ENCODE measurements around the gene INPP5E. TPM values are rescaled to one million over a fixed set of nuclear protein-coding genes. Genes with fewer than 3 reads are reported as not detected.

The INPP5E gene
- total and polyA plus RNA-seq, 2 experiments from 2014 or later: 5.8 to 13.4 TPM

- no peak for TF ChIP-seq REST (IDR thresholded peaks at IDR 0.05; ENCODE audit: unreplicated experiment)
These were observed 60.7 kb downstream of the INPP5E start (continued) for GRCh38 chr9:136379003-136379287.

Other genes with a start within 250 kb of the INPP5E start
- gene LHX3, start 234.7 kb downstream of the INPP5E start, total RNA-seq (2014; rRNA removed; shearing (Covaris generic)): not detected in 2 replicates
- 0.08 TPM in 1 of 2 replicates, not detected in the other for gene LHX3, start 234.7 kb downstream of the INPP5E start, polyA plus RNA-seq (2016; fragmentation: Nextera tagmentation; extraction: Ambion mirVana)
- 25.5 and 29.2 TPM in 2 replicates for gene QSOX2, start 194.0 kb downstream of the INPP5E start, total RNA-seq (2014; rRNA removed; shearing (Covaris generic))
- gene QSOX2, start 194.0 kb downstream of the INPP5E start, polyA plus RNA-seq (2016; fragmentation: Nextera tagmentation; extraction: Ambion mirVana): 9.2 and 10.5 TPM in 2 replicates
- gene CCDC187, start 135.8 kb downstream of the INPP5E start, total RNA-seq (2014; rRNA removed; shearing (Covaris generic)): 0.14 TPM in 1 of 2 replicates, not detected in the other
- not detected in 2 replicates for gene CCDC187, start 135.8 kb downstream of the INPP5E start, polyA plus RNA-seq (2016; fragmentation: Nextera tagmentation; extraction: Ambion mirVana)
- 21.3 and 23.2 TPM in 2 replicates for gene GPSM1, start 112.3 kb downstream of the INPP5E start, total RNA-seq (2014; rRNA removed; shearing (Covaris generic))
- 4.8 and 5.6 TPM in 2 replicates for gene GPSM1, start 112.3 kb downstream of the INPP5E start, polyA plus RNA-seq (2016; fragmentation: Nextera tagmentation; extraction: Ambion mirVana)
- gene DNLZ, start 76.1 kb downstream of the INPP5E start, total RNA-seq (2014; rRNA removed; shearing (Covaris generic)): 21.7 and 53.9 TPM in 2 replicates
- gene DNLZ, start 76.1 kb downstream of the INPP5E start, polyA plus RNA-seq (2016; fragmentation: Nextera tagmentation; extraction: Ambion mirVana): 33.4 and 37.7 TPM in 2 replicates
- 0.49 and 1.1 TPM in 2 replicates for gene CARD9, start 66.2 kb downstream of the INPP5E start, total RNA-seq (2014; rRNA removed; shearing (Covaris generic))
- gene CARD9, start 66.2 kb downstream of the INPP5E start, polyA plus RNA-seq (2016; fragmentation: Nextera tagmentation; extraction: Ambion mirVana): 0.63 and 0.92 TPM in 2 replicates
- gene SNAPC4, start 39.7 kb downstream of the INPP5E start, total RNA-seq (2014; rRNA removed; shearing (Covaris generic)): 20.4 and 22.7 TPM in 2 replicates
- 8.8 and 10.2 TPM in 2 replicates for gene SNAPC4, start 39.7 kb downstream of the INPP5E start, polyA plus RNA-seq (2016; fragmentation: Nextera tagmentation; extraction: Ambion mirVana)
- gene ENTR1, start 29.2 kb downstream of the INPP5E start, total RNA-seq (2014; rRNA removed; shearing (Covaris generic)): 79.7 and 91.9 TPM in 2 replicates
- gene ENTR1, start 29.2 kb downstream of the INPP5E start, polyA plus RNA-seq (2016; fragmentation: Nextera tagmentation; extraction: Ambion mirVana): 25.6 and 29.9 TPM in 2 replicates
- 83.3 and 88.2 TPM in 2 replicates for gene PMPCA, start 29.2 kb downstream of the INPP5E start, total RNA-seq (2014; rRNA removed; shearing (Covaris generic))
- gene PMPCA, start 29.2 kb downstream of the INPP5E start, polyA plus RNA-seq (2016; fragmentation: Nextera tagmentation; extraction: Ambion mirVana): 54.6 and 61.3 TPM in 2 replicates
- 54.3 and 59.2 TPM in 2 replicates for gene SEC16A, start 43.2 kb upstream of the INPP5E start, total RNA-seq (2014; rRNA removed; shearing (Covaris generic))
- 34.0 and 35.7 TPM in 2 replicates for gene SEC16A, start 43.2 kb upstream of the INPP5E start, polyA plus RNA-seq (2016; fragmentation: Nextera tagmentation; extraction: Ambion mirVana)
- 78.7 and 97.2 TPM in 2 replicates for gene NOTCH1, start 106.2 kb upstream of the INPP5E start, total RNA-seq (2014; rRNA removed; shearing (Covaris generic))
- 9.9 and 10.3 TPM in 2 replicates for gene NOTCH1, start 106.2 kb upstream of the INPP5E start, polyA plus RNA-seq (2016; fragmentation: Nextera tagmentation; extraction: Ambion mirVana)
- gene EGFL7, start 223.1 kb upstream of the INPP5E start, total RNA-seq (2014; rRNA removed; shearing (Covaris generic)): 56.1 and 60.8 TPM in 2 replicates
- gene EGFL7, start 223.1 kb upstream of the INPP5E start, polyA plus RNA-seq (2016; fragmentation: Nextera tagmentation; extraction: Ambion mirVana): 38.2 and 44.4 TPM in 2 replicates
- 33.3 and 44.7 TPM in 2 replicates for gene AGPAT2, start 247.6 kb upstream of the INPP5E start, total RNA-seq (2014; rRNA removed; shearing (Covaris generic))
- 31.8 and 34.4 TPM in 2 replicates for gene AGPAT2, start 247.6 kb upstream of the INPP5E start, polyA plus RNA-seq (2016; fragmentation: Nextera tagmentation; extraction: Ambion mirVana)